GM12874 (cell line): Measurements from ENCODE around the gene PRPF39.

Experiments
- TF ChIP-seq, protein P1 (sequence below): IDR thresholded peaks from 2 replicates; pipeline ENCODE4 v1.5.1; 2011; ENCODE audit warnings: low read depth, mild to moderate bottlenecking, control low read depth, low read length, moderate library complexity; ENCODE audit not compliant: insufficient read depth

Gene PRPF39

GRCh38 chr14:45104561-45104960 lies 20.6 kb downstream of the PRPF39 start:
- TF ChIP-seq, protein P1, sequence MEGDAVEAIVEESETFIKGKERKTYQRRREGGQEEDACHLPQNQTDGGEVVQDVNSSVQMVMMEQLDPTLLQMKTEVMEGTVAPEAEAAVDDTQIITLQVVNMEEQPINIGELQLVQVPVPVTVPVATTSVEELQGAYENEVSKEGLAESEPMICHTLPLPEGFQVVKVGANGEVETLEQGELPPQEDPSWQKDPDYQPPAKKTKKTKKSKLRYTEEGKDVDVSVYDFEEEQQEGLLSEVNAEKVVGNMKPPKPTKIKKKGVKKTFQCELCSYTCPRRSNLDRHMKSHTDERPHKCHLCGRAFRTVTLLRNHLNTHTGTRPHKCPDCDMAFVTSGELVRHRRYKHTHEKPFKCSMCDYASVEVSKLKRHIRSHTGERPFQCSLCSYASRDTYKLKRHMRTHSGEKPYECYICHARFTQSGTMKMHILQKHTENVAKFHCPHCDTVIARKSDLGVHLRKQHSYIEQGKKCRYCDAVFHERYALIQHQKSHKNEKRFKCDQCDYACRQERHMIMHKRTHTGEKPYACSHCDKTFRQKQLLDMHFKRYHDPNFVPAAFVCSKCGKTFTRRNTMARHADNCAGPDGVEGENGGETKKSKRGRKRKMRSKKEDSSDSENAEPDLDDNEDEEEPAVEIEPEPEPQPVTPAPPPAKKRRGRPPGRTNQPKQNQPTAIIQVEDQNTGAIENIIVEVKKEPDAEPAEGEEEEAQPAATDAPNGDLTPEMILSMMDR, result no peak

DNA sequence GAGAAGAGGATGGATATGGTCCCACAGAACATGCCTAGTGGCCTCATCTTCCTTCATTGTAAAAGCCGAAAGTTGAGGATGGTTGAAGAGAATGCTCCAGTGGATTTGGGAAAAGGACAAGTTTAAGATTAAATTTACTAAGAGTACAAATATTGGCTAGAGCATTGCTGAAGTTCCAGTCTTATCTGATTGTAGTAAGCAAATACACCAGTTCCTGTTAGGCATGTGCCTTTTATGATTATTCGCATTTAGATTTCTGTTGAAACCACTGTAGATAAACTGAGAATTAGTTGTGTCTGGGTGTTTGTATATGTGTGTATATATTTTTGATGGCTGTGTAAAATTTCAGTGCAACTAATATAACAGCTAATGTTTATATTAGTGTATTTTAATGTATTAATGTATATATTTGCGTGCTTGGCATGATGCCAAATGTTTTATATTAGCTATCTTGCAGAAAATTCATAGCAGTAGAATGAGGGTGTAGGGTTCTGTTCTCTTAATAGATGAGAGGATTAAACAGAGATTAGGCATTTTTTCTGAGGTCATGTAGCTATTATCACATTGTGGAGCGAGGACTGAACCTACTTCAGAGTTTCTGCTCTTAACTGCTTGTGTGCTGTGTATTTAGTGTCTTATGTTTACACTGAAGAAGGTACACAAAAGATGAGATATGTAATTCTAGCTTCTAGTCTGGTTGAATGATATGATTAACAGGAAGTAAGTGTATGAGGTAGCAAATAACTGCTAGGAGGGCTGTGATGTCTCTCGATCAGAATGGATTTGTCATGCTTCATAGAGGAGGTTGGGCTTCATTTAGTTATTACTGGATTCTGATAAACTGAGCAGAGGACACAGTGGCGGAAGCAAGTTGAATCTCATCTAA lies 29.2 kb downstream of the PRPF39 start:
- TF ChIP-seq, protein P1, result no peak

GRCh38 chr14:45114327-45114726 lies 30.4 kb downstream of the PRPF39 start:
- TF ChIP-seq, protein P1, result no peak

GRCh38 chr14:45118594-45118993 lies 34.7 kb downstream of the PRPF39 start:
- TF ChIP-seq, protein P1, result no peak

GRCh38 chr14:45120096-45120495 lies 36.2 kb downstream of the PRPF39 start:
- TF ChIP-seq, protein P1, result no peak

DNA sequence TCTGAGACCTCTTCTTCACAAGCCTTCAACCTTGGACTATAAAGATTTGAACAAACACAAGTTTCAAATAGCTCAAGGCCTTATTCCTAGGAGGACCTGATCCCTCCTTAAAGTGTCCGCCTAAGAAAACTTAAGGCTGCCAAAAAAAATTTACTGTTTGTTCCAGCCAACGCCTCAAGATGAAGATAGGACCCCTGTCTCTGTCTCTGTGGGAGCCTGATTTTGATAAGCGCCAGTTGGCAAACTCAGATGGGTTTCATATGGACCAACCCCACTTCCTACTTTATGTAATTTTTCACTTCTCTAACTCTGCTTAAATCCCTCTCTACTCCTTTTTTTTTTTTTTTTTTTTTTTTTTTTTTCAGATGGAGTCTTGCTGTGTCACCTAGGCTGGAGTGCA lies 39.4 kb downstream of the PRPF39 start:
- TF ChIP-seq, protein P1, result no peak

- TF ChIP-seq, protein P1, result no peak
These were observed 41.8 kb downstream of the PRPF39 start for GRCh38 chr14:45125754-45126153.
